Endothelial cell of umbilical vein (primary cell): ENCODE data around the gene KRT12. TPM values are rescaled to one million over a fixed set of nuclear protein-coding genes. Genes with fewer than 3 reads are reported as not detected.
A peak's percentile ranks its signal among the peaks of the same experiment; 100 is the strongest.

ENCODE experiments used
- BruUV-seq: library from RNA; stranded (reverse); fragments of 400-500 nt; replicated peaks from 2 replicates; lab custom pipeline; 2021; lab: Mats Ljungman, UMichigan
- CTCF ChIA-PET: fragments of 300-600, 350-600 bp; sonication (Branson Sonifier 250); formaldehyde crosslinking; loops from one replicate; lab custom pipeline; 2021; ENCODE audit warnings: antibody characterized with exemption, inconsistent platforms; lab: Charles Lee
- POLR2A ChIA-PET: fragments of 300-600, 350-600 bp; sonication (Branson Sonifier 250); formaldehyde crosslinking; loops from one replicate; lab custom pipeline; 2021; ENCODE audit warnings: antibody characterized with exemption, inconsistent platforms; lab: Charles Lee
- DNase-seq: peaks from one replicate; pipeline ENCODE4 v3.0.0-alpha.2; 2011; ENCODE audit warnings: low read depth, low spot score
- FAIRE-seq: peaks from 2 replicates; lab custom pipeline; 2011; peaks lifted over from hg19 to GRCh38; lab: Jason Lieb, UNC
- H2AFZ ChIP-seq: 2 replicates; pipeline ENCODE4 v1.6.0; 2012; ENCODE audit warnings: low read depth, low read length, control low read depth, inconsistent platforms
- H3K27ac ChIP-seq: 2 replicates; pipeline ENCODE4 v1.5.1; 2011; ENCODE audit warnings: low read depth, mild to moderate bottlenecking, control low read depth, low read length, moderate library complexity; ENCODE audit not compliant: insufficient read depth
- H3K27me3 ChIP-seq, 2 experiments: 2 replicates each; pipeline versions ENCODE4 v1.6.0 to v1.6.1; 2011; ENCODE audit warnings: low read length in 2 of 2, mixed read lengths in 1 of 2; ENCODE audit not compliant: control insufficient read depth in 2 of 2, insufficient read depth in 2 of 2
- H3K36me3 ChIP-seq, 2 experiments: 2 replicates in 1 of 2; 3 replicates in 1 of 2; pipeline ENCODE4 v1.5.1; 2011; ENCODE audit warnings: low read length in 2 of 2, mild to moderate bottlenecking in 1 of 2, moderate library complexity in 1 of 2; ENCODE audit not compliant: control insufficient read depth in 2 of 2, insufficient read depth in 2 of 2; ENCODE audit errors: extremely low read depth in 1 of 2
- H3K4me1 ChIP-seq: 3 replicates; pipeline ENCODE4 v1.5.1; 2011; ENCODE audit warnings: mild to moderate bottlenecking, low read length; ENCODE audit not compliant: control insufficient read depth, insufficient read depth; ENCODE audit errors: extremely low read depth
- H3K4me2 ChIP-seq: 2 replicates; pipeline ENCODE4 v1.6.1; 2011; ENCODE audit warnings: low read length, control low read depth, mixed read lengths; ENCODE audit not compliant: insufficient read depth
- H3K4me3 ChIP-seq, 3 experiments: fragments of 200-600 bp in 1 of 3; sonication (generic), shearing (Covaris generic) in 1 of 3; replicated peaks in 1 of 3; 2 replicates each; pipeline ENCODE4 v1.5.1; 2011 to 2016; ENCODE audit warnings: control low read depth in 3 of 3, low read length in 3 of 3, mild to moderate bottlenecking in 2 of 3, inconsistent platforms in 1 of 3, low read depth in 1 of 3, moderate library complexity in 1 of 3; ENCODE audit not compliant: insufficient read depth in 1 of 3
- H3K79me2 ChIP-seq: 2 replicates; pipeline ENCODE4 v1.6.0; 2012; ENCODE audit warnings: low read length, inconsistent platforms; ENCODE audit not compliant: control insufficient read depth, insufficient read depth
- H3K9ac ChIP-seq: replicated peaks from 2 replicates; pipeline ENCODE3; 2011; ENCODE audit warnings: low read length, control low read depth; ENCODE audit not compliant: insufficient read depth; ENCODE audit errors: extremely low read depth
- H3K9me1 ChIP-seq: replicated peaks from 3 replicates; pipeline ENCODE4 v1.6.0; 2011; ENCODE audit warnings: mild to moderate bottlenecking, low read length; ENCODE audit not compliant: control insufficient read depth, insufficient read depth; ENCODE audit errors: extremely low read depth
- H3K9me3 ChIP-seq: replicated peaks from 2 replicates; pipeline ENCODE4 v1.5.1; 2012; ENCODE audit warnings: low read length, inconsistent platforms; ENCODE audit not compliant: control insufficient read depth, insufficient read depth
- H4K20me1 ChIP-seq: replicated peaks from 2 replicates; pipeline ENCODE3; 2011; ENCODE audit warnings: mild to moderate bottlenecking, low read length; ENCODE audit not compliant: control insufficient read depth, insufficient read depth; ENCODE audit errors: extremely low read depth
- EZH2 ChIP-seq: IDR thresholded peaks from 2 replicates; pipeline ENCODE4 v1.6.1; 2012; ENCODE audit warnings: borderline replicate concordance, low read depth, mild to moderate bottlenecking, moderate library complexity, low read length, inconsistent platforms; ENCODE audit not compliant: severe bottlenecking
- FOS ChIP-seq: IDR thresholded peaks from 2 replicates; pipeline ENCODE4 v1.6.1; 2011; ENCODE audit warnings: mild to moderate bottlenecking, low read length, moderate library complexity, borderline replicate concordance; ENCODE audit not compliant: insufficient read depth
- GATA2 ChIP-seq: IDR thresholded peaks from 2 replicates; pipeline ENCODE4 v1.7.0; 2011; ENCODE audit warnings: low read depth, mild to moderate bottlenecking, moderate library complexity, mixed read lengths, low read length; ENCODE audit not compliant: insufficient read length, insufficient read depth
- JUN ChIP-seq: IDR thresholded peaks from 2 replicates; pipeline ENCODE4 v1.6.1; 2011; ENCODE audit warnings: borderline replicate concordance, low read depth; ENCODE audit not compliant: insufficient read length, insufficient read depth
- MYC ChIP-seq: IDR thresholded peaks from one replicate; pipeline ENCODE4 v1.6.1; 2011; ENCODE audit warnings: mild to moderate bottlenecking, low read depth, low read length
- POLR2A ChIP-seq: IDR thresholded peaks from 2 replicates; pipeline ENCODE4 v1.6.1; 2012; ENCODE audit warnings: low read depth, mild to moderate bottlenecking, control low read depth, low read length
- POLR2AphosphoS5 ChIP-seq: IDR thresholded peaks from 2 replicates; pipeline ENCODE4 v1.6.1; 2012; ENCODE audit warnings: low read depth, mild to moderate bottlenecking, control low read depth, low read length, moderate library complexity; ENCODE audit not compliant: insufficient read depth
- dilution Hi-C: fragments of 300-500 bp; cut with MboI; formaldehyde crosslinking; loops from one replicate; pipeline ENCODE4 v1.15.0; 2019; ENCODE audit warnings: low sequenced_read_pairs; ENCODE audit not compliant: extremely low pct_ligation_motif_present
- intact Hi-C: fragments of 100-400 bp; cut with micrococcal nuclease; formaldehyde crosslinking; loops from one replicate; pipeline ENCODE4 v1.10.0; 2022
- polyA plus RNA-seq, 4 experiments: library from polyadenylated mRNA; depleted of rRNA in 3 of 4; stranded (reverse) in 3 of 4; unstranded in 1 of 4; fragments of >200 nt; gene quantifications; 2 replicates each; pipeline versions ENCODE4 v1.2.1 to v1.2.3, GENCODE V29; 2011 to 2012; ENCODE audit warnings: missing spikeins in 1 of 4
- total RNA-seq: library from RNA; stranded (reverse); gene quantifications from 2 replicates; pipeline ENCODE4 v1.2.3, GENCODE V29; 2021
- TF ChIP-seq, protein P1 (sequence below), 2 donors: IDR thresholded peaks; 1 replicate in 1 of 2; 2 replicates in 1 of 2; pipeline ENCODE4 v1.5.1; 2011; ENCODE audit warnings: low read length in 2 of 2, mild to moderate bottlenecking in 2 of 2, moderate library complexity in 2 of 2, control low read depth in 1 of 2, inconsistent platforms in 1 of 2, low read depth in 1 of 2; ENCODE audit not compliant: insufficient read depth in 1 of 2; ENCODE audit errors: extremely low read depth in 1 of 2
- TF ChIP-seq, protein P2 (sequence below): IDR thresholded peaks from 2 replicates; pipeline ENCODE4 v1.6.1; 2011; ENCODE audit not compliant: insufficient read depth, insufficient read length

Gene KRT12
- total and polyA plus RNA-seq, 2 donors (not counting 3 experiments of a cell fraction or from before 2014, with no cell fraction given): not detected

DNA sequence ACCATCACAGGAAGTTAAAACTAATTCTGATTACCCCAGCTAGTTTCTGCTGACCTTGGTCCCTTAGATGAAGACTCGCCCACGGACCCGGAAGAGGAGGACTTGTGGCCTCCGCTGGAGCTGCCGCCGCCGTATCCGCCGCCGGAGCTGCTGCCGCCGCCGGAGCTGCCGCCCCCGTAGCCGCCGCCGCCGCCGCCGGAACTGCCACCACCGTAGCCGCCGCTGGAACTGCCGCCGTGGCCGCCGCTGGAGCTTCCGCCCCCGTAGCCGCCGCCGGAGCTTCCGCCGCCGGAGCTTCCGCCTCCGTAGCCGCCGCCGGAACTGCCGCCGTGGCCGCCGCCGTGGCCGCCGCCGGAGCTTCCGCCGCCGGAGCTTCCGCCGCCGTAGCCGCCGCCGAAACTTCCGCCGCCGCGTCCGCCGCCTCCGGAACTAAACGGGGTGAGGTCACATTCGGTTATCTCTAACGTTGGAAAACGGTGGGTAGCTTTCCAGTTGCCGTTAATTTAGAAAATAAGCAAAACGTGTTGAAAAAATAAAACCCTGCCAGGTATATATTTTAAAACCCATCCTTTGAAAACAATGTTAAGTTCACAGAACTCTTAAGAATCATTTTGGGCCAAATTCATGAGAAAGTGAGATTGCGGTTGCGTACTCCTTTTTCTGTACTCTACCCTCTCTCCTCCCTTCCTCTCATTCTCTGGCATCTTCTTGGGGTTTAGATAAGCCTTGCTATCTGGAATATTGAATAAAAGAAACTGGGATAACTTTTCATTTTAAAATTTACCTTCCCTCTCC, 48.1 kb downstream of the KRT12 start:
- BruUV-seq: TSS peak; percentile 85

DNA sequence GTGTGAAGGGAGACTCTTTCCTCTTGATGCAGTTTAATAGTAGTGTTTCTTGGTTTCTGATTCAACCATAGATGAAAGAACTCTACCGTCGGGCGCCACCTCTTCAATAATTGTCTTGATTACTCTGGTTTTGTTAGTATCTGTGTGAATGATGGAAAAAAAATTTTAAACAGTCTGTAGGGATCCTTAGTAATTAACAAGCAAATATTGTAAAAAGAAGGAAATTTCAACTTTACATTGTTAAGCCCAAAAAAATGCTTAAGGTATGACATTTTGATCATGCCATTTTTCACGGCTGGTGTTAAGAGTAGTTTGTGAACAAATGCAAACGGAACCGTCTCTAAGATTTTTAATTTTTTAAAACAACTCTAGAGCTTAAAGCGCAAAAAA, 48.7 kb downstream of the KRT12 start:
- Histone ChIP-seq H3K79me2 (no peaks in the 10 kb centered on the region), H3K9me1 (no peaks in the 10 kb centered on the region), H3K27me3 (no peaks in the 10 kb centered on the region), H3K4me1 (peaks cover 9% of the 10 kb centered on the region), H3K4me2 (peak overlapping the region; percentile 93), H3K36me3 (peaks cover 0 to 2% of the 10 kb centered on the region in 2 experiments), H3K27ac (peak overlapping the region; percentile 55), H3K4me3 (peak overlapping the region; percentile 49 to 99 (median 98)), H2AFZ (peak overlapping the region; percentile 59), H4K20me1 (no peaks in the 10 kb centered on the region), H3K9ac (peak overlapping the region; percentile 94), H3K9me3 (no peaks in the 10 kb centered on the region)
- FAIRE-seq (no peak), DNase-seq (peak; percentile 4)
- dilution Hi-C loops (no loop called here), intact Hi-C loops (loop anchor here (5.0 kb wide), 1 partner anchor 849 kb away; no protein-coding TSS in a partner anchor)
- CTCF ChIA-PET: interaction anchor here (0.7 to 2.0 kb wide), 8 partner anchors 14 to 849 kb away, joined by 3 to 10 read pairs (median 6); no protein-coding TSS in a partner anchor
- TSS peak; percentile 90 for BruUV-seq
- POLR2A ChIA-PET: interaction anchor here (0.8 to 1.0 kb wide), 2 partner anchors 15 to 870 kb away, joined by 4 to 5 read pairs; partner anchors contain the start of gene EIF1
- TF ChIP-seq MYC: no peak
- TF ChIP-seq JUN: no peak
- no peak for TF ChIP-seq GATA2
- TF ChIP-seq, protein P1, sequence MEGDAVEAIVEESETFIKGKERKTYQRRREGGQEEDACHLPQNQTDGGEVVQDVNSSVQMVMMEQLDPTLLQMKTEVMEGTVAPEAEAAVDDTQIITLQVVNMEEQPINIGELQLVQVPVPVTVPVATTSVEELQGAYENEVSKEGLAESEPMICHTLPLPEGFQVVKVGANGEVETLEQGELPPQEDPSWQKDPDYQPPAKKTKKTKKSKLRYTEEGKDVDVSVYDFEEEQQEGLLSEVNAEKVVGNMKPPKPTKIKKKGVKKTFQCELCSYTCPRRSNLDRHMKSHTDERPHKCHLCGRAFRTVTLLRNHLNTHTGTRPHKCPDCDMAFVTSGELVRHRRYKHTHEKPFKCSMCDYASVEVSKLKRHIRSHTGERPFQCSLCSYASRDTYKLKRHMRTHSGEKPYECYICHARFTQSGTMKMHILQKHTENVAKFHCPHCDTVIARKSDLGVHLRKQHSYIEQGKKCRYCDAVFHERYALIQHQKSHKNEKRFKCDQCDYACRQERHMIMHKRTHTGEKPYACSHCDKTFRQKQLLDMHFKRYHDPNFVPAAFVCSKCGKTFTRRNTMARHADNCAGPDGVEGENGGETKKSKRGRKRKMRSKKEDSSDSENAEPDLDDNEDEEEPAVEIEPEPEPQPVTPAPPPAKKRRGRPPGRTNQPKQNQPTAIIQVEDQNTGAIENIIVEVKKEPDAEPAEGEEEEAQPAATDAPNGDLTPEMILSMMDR (IDR thresholded peaks at IDR 0.05; ENCODE audit: extremely low read depth in 1 of 2, insufficient read depth in 1 of 2, low read depth in 1 of 2, low read length in 2 of 2): no peak
- TF ChIP-seq POLR2AphosphoS5: no peak
- TF ChIP-seq FOS: no peak
- TF ChIP-seq, protein P2, sequence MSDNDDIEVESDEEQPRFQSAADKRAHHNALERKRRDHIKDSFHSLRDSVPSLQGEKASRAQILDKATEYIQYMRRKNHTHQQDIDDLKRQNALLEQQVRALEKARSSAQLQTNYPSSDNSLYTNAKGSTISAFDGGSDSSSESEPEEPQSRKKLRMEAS: no peak
- no peak for TF ChIP-seq EZH2
- TF ChIP-seq POLR2A: no peak

More for the DNA sequence above, 48.1 kb downstream of the KRT12 start:
- ChIA-PET POLR2A (interaction anchor here (0.8 to 1.0 kb wide), 2 partner anchors 14 to 869 kb away, joined by 4 to 5 read pairs; partner anchors contain the start of gene EIF1), CTCF (interaction anchor here (0.7 to 2.0 kb wide), 9 partner anchors 15 to 848 kb away, joined by 3 to 10 read pairs (median 4); no protein-coding TSS in a partner anchor)
- DNase-seq (peak; percentile 77), FAIRE-seq (peak; percentile 70)
- Histone ChIP-seq H3K9me1 (no peaks in the 10 kb centered on the region), H3K4me2 (peak overlapping the region; percentile 93), H4K20me1 (no peaks in the 10 kb centered on the region), H3K9ac (peak overlapping the region; percentile 94), H3K27ac (peak overlapping the region; percentile 75), H3K79me2 (no peaks in the 10 kb centered on the region), H2AFZ (peak overlapping the region; percentile 98), H3K4me3 (peak overlapping the region; percentile 49 to 99 (median 98)), H3K27me3 (no peaks in the 10 kb centered on the region), H3K9me3 (no peaks in the 10 kb centered on the region), H3K4me1 (peaks cover 9% of the 10 kb centered on the region), H3K36me3 (peaks cover 0 to 2% of the 10 kb centered on the region in 2 experiments)
- dilution Hi-C loops: no loop called here
- intact Hi-C loops: loop anchor here (1.0 to 5.0 kb wide), 2 partner anchors 171 to 848 kb away; no protein-coding TSS in a partner anchor
- peak; percentile 48 for TF ChIP-seq POLR2A
- no peak for TF ChIP-seq JUN
- TF ChIP-seq FOS: no peak
- peak; percentile 18 for TF ChIP-seq GATA2
- TF ChIP-seq, protein P2: no peak
- peak; percentile 68 for TF ChIP-seq POLR2AphosphoS5
